ENCODE data around the gene BORCS5.

DNA sequence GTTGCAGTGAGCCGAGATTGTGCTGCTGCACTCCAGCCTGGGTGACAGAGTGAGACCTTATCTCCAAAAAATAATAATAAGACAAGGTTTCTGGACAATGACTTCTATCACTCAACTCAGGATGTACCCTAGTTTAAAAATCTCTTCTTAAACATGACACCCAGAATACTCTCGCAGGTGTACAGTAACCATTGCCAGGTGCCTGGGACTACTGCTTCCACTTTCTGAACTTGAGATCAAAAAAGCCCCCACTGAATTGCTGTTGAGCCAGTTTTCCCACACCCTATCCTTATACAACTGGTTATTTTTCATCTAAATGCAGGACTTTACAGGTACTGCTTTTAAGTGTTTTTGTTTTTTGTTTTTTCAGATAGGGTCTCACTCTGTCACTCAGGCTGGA is 36.3 kb downstream of the BORCS5 start:
- TF ChIP-seq, protein P1, sequence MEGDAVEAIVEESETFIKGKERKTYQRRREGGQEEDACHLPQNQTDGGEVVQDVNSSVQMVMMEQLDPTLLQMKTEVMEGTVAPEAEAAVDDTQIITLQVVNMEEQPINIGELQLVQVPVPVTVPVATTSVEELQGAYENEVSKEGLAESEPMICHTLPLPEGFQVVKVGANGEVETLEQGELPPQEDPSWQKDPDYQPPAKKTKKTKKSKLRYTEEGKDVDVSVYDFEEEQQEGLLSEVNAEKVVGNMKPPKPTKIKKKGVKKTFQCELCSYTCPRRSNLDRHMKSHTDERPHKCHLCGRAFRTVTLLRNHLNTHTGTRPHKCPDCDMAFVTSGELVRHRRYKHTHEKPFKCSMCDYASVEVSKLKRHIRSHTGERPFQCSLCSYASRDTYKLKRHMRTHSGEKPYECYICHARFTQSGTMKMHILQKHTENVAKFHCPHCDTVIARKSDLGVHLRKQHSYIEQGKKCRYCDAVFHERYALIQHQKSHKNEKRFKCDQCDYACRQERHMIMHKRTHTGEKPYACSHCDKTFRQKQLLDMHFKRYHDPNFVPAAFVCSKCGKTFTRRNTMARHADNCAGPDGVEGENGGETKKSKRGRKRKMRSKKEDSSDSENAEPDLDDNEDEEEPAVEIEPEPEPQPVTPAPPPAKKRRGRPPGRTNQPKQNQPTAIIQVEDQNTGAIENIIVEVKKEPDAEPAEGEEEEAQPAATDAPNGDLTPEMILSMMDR (IDR thresholded peaks at IDR 0.05; ENCODE audit: low read length): no peak
- TF ChIP-seq EZH2phosphoT487 (IDR thresholded peaks at IDR 0.05; ENCODE audit: low read length) (no peak), EZH2 (optimal IDR thresholded peaks at IDR 0.05; ENCODE audit: low read depth, low read length) (no peak)
